GM12878 (cell line): ENCODE measurements around the gene SGCD. TPM values are rescaled to one million over a fixed set of nuclear protein-coding genes. Genes with fewer than 3 reads are reported as not detected.

Source experiments
- ATAC-seq: fragments of 200-7000 bp; cut with Tn5 transposase; 3 replicates; pipeline ENCODE4 v1.9.1; 2020; ENCODE audit warnings: mild to moderate bottlenecking, moderate library complexity
- BruUV-seq: library from RNA; stranded (reverse); fragments of 400-500 nt; replicated peaks from 2 replicates; lab custom pipeline; 2021; lab: Mats Ljungman, UMichigan
- CTCF ChIA-PET: fragments of 300-600 bp; sonication (Branson Sonifier 250); formaldehyde crosslinking; extraction: SDS; loops from one replicate; lab custom pipeline; 2021; ENCODE audit warnings: inconsistent platforms; lab: Yijun Ruan, JAX
- POLR2A ChIA-PET: fragments of 350-600 bp; formaldehyde crosslinking; extraction: SDS; loops from one replicate; lab custom pipeline; 2021; ENCODE audit warnings: inconsistent platforms; lab: Charles Lee
- RAD21 ChIA-PET: fragments of 300-600 bp; sonication (Branson Sonifier 250); formaldehyde crosslinking; loops from one replicate; lab custom pipeline; 2023; ENCODE audit warnings: antibody characterized with exemption; ENCODE audit not compliant: unreplicated experiment; lab: Charles Lee
- SMC1A ChIA-PET: fragments of 300-600 bp; sonication (Branson Sonifier 250); formaldehyde crosslinking; loops from one replicate; lab custom pipeline; 2023; ENCODE audit not compliant: unreplicated experiment, uncharacterized antibody; lab: Charles Lee
- DNase-seq: peaks from one replicate; pipeline ENCODE4 v3.0.0-alpha.2; 2011; ENCODE audit warnings: low read depth, low spot score
- FAIRE-seq: peaks from 3 replicates; lab custom pipeline; 2011; peaks lifted over from hg19 to GRCh38; lab: Jason Lieb, UNC
- H2AFZ ChIP-seq: 2 replicates; pipeline ENCODE4 v1.6.0; 2011; ENCODE audit warnings: low read depth, low read length, control low read depth; ENCODE audit not compliant: control insufficient read depth
- H3K27ac ChIP-seq: 2 replicates; pipeline ENCODE4 v1.5.1; 2011; ENCODE audit warnings: control low read depth; ENCODE audit not compliant: control insufficient read depth, insufficient read depth
- H3K27me3 ChIP-seq, 2 experiments: replicated peaks in 1 of 2; 2 replicates each; pipeline versions ENCODE4 v1.6.0 to v1.6.1; 2011; ENCODE audit warnings: low read length in 1 of 2; ENCODE audit not compliant: control insufficient read depth in 2 of 2, insufficient read depth in 2 of 2
- H3K36me3 ChIP-seq, 2 experiments: 2 replicates each; pipeline ENCODE4 v1.5.1; 2011; ENCODE audit warnings: low read length in 1 of 2; ENCODE audit not compliant: control insufficient read depth in 2 of 2, insufficient read depth in 2 of 2
- H3K4me1 ChIP-seq: 2 replicates; pipeline ENCODE4 v1.6.1; 2011; ENCODE audit warnings: mild to moderate bottlenecking, low read length, moderate library complexity, mixed read lengths; ENCODE audit not compliant: control insufficient read depth, insufficient read depth
- H3K4me2 ChIP-seq: 2 replicates; pipeline ENCODE4 v1.6.0; 2011; ENCODE audit warnings: control low read depth; ENCODE audit not compliant: control insufficient read depth, insufficient read depth
- H3K4me3 ChIP-seq: fragments of 200-600 bp; sonication (generic); 2 replicates; pipeline ENCODE4 v1.5.1; 2016
- H3K79me2 ChIP-seq: 2 replicates; pipeline ENCODE4 v1.6.0; 2011; ENCODE audit warnings: low read length; ENCODE audit not compliant: control insufficient read depth, insufficient read depth
- H3K9ac ChIP-seq: 2 replicates; pipeline ENCODE4 v1.8.0; 2011; ENCODE audit warnings: low read length, control low read depth, mixed read lengths; ENCODE audit not compliant: control insufficient read depth, insufficient read depth
- H3K9me3 ChIP-seq: replicated peaks from 3 replicates; pipeline ENCODE4 v1.5.1; 2011; ENCODE audit warnings: mild to moderate bottlenecking, low read length; ENCODE audit not compliant: control insufficient read depth, insufficient read depth
- H4K20me1 ChIP-seq: 2 replicates; pipeline ENCODE4 v1.6.0; 2011; ENCODE audit not compliant: control insufficient read depth, insufficient read depth
- CREB1 ChIP-seq: IDR thresholded peaks from 2 replicates; pipeline ENCODE4 v1.6.1; 2012; ENCODE audit warnings: low read depth, mild to moderate bottlenecking, inconsistent platforms
- POLR2AphosphoS5 ChIP-seq: IDR thresholded peaks from 2 replicates; pipeline ENCODE4 v1.6.1; 2011; ENCODE audit warnings: mild to moderate bottlenecking, low read length, inconsistent platforms
- in situ Hi-C: fragments of 300-500 bp; cut with MboI; formaldehyde crosslinking; loops from 9 replicates; pipeline ENCODE4 v1.14.3; 2018; ENCODE audit warnings: mixed read lengths
- intact Hi-C: fragments of 100-400 bp; cut with micrococcal nuclease; formaldehyde crosslinking; loops from one replicate; pipeline ENCODE4 v1.14.2; 2022; ENCODE audit not compliant: unreplicated experiment
- polyA plus RNA-seq, 11 experiments: library from polyadenylated mRNA; depleted of rRNA in 4 of 11; unstranded in 6 of 11; stranded (reverse) in 5 of 11; fragments of >200 nt; fragmentation: Nextera tagmentation in 4 of 11; fragmentation: Illumina TruSeq in 1 of 11; extraction: Ambion mirVana in 4 of 11; extraction: Trizol in 1 of 11; gene quantifications; 1 replicate in 1 of 11; 2 replicates in 10 of 11; pipeline versions ENCODE4 v1.2.1 to v1.2.3, GENCODE V29; 2011 to 2016; ENCODE audit warnings: inconsistent platforms in 2 of 11, missing spikeins in 2 of 11, low read depth in 1 of 11
- total RNA-seq, 4 experiments: library from RNA; depleted of rRNA in 3 of 4; stranded (reverse); fragments of >200 nt in 3 of 4; fragmentation: Illumina TruSeq in 1 of 4; extraction: Trizol in 1 of 4; gene quantifications; 2 replicates each; pipeline versions ENCODE4 v1.2.1 to v1.2.3, GENCODE V29; 2013 to 2021
- TF ChIP-seq, protein P1 (sequence below): fragments of 450-650 bp; IDR thresholded peaks from 2 replicates; pipeline ENCODE4 v1.6.1; 2017; ENCODE audit warnings: mild to moderate bottlenecking, low read depth, inconsistent platforms; ENCODE audit not compliant: poor library complexity, severe bottlenecking
- TF ChIP-seq, protein P2 (sequence below): IDR thresholded peaks from 2 replicates; pipeline ENCODE4 v1.6.1; 2011; ENCODE audit warnings: borderline replicate concordance, low read depth, mild to moderate bottlenecking, moderate library complexity, mixed read lengths, low read length; ENCODE audit not compliant: insufficient read depth; ENCODE audit errors: extremely low read length
- TF ChIP-seq, protein P3 (sequence below): fragments of 450-650 bp; conservative IDR thresholded peaks from 2 replicates; pipeline ENCODE4 v1.6.1; 2017; ENCODE audit warnings: mild to moderate bottlenecking, moderate library complexity
- TF ChIP-seq, protein P4 (sequence below): IDR thresholded peaks from 2 replicates; pipeline ENCODE4 v1.6.1; 2011; ENCODE audit warnings: borderline replicate concordance, low read depth, mild to moderate bottlenecking, moderate library complexity, low read length; ENCODE audit not compliant: insufficient read depth, poor library complexity, severe bottlenecking

The SGCD gene
- total and polyA plus RNA-seq, 10 of the 15 experiments (the other 5 are each of a cell fraction or from before 2014, with no cell fraction given), result 0.06 TPM; not detected in 9

DNA sequence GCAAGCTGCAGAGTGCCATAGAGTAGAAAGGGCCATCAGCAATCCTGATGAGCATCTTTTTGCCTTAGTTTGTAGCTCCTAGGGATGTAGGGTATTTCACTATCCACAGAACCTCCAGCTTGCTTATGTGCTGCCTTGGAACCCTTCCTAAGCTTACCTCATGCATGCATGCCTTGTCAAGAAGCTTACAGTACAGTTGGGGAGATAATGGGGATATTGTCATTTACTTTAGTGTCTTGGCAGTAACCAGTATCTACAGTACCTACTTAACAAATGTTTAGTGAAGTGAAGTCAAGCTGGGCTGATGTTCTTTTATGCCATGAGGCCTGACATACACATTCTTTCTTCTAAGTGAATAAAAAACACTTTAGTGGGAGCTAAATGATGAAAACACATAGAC is 358.5 kb downstream of the SGCD start:
- ATAC-seq, result no peak

More for the DNA sequence above, 358.5 kb downstream of the SGCD start:
- Histone ChIP-seq H3K36me3 (no peaks in the 10 kb centered on the region), H2AFZ (no peak overlapping the region), H3K4me1 (no peaks in the 10 kb centered on the region), H3K27ac (no peak overlapping the region), H3K79me2 (no peaks in the 10 kb centered on the region), H3K4me3 (no peak overlapping the region), H4K20me1 (no peaks in the 10 kb centered on the region), H3K4me2 (no peak overlapping the region), H3K9ac (no peak overlapping the region), H3K27me3 (peaks cover 3 to 4% of the 10 kb centered on the region in 2 experiments; a peak in 2 of 4 replicates), H3K9me3 (no peaks in the 10 kb centered on the region)
- intact Hi-C loops, result no loop called here
- no peak for FAIRE-seq
- CTCF ChIA-PET, result interaction anchor here (1.2 kb wide), 1 partner anchor 446 kb away, joined by 5 read pairs; no protein-coding TSS in a partner anchor
- no TSS peak for BruUV-seq
- DNase-seq, result no peak
- in situ Hi-C loops, result no loop called here
- TF ChIP-seq, protein P1, sequence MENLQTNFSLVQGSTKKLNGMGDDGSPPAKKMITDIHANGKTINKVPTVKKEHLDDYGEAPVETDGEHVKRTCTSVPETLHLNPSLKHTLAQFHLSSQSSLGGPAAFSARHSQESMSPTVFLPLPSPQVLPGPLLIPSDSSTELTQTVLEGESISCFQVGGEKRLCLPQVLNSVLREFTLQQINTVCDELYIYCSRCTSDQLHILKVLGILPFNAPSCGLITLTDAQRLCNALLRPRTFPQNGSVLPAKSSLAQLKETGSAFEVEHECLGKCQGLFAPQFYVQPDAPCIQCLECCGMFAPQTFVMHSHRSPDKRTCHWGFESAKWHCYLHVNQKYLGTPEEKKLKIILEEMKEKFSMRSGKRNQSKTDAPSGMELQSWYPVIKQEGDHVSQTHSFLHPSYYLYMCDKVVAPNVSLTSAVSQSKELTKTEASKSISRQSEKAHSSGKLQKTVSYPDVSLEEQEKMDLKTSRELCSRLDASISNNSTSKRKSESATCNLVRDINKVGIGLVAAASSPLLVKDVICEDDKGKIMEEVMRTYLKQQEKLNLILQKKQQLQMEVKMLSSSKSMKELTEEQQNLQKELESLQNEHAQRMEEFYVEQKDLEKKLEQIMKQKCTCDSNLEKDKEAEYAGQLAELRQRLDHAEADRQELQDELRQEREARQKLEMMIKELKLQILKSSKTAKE, result no peak
- TF ChIP-seq, protein P2, sequence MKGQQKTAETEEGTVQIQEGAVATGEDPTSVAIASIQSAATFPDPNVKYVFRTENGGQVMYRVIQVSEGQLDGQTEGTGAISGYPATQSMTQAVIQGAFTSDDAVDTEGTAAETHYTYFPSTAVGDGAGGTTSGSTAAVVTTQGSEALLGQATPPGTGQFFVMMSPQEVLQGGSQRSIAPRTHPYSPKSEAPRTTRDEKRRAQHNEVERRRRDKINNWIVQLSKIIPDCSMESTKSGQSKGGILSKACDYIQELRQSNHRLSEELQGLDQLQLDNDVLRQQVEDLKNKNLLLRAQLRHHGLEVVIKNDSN, result no peak
- TF ChIP-seq, protein P3, sequence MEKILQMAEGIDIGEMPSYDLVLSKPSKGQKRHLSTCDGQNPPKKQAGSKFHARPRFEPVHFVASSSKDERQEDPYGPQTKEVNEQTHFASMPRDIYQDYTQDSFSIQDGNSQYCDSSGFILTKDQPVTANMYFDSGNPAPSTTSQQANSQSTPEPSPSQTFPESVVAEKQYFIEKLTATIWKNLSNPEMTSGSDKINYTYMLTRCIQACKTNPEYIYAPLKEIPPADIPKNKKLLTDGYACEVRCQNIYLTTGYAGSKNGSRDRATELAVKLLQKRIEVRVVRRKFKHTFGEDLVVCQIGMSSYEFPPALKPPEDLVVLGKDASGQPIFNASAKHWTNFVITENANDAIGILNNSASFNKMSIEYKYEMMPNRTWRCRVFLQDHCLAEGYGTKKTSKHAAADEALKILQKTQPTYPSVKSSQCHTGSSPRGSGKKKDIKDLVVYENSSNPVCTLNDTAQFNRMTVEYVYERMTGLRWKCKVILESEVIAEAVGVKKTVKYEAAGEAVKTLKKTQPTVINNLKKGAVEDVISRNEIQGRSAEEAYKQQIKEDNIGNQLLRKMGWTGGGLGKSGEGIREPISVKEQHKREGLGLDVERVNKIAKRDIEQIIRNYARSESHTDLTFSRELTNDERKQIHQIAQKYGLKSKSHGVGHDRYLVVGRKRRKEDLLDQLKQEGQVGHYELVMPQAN, result no peak
- TF ChIP-seq, protein P4, sequence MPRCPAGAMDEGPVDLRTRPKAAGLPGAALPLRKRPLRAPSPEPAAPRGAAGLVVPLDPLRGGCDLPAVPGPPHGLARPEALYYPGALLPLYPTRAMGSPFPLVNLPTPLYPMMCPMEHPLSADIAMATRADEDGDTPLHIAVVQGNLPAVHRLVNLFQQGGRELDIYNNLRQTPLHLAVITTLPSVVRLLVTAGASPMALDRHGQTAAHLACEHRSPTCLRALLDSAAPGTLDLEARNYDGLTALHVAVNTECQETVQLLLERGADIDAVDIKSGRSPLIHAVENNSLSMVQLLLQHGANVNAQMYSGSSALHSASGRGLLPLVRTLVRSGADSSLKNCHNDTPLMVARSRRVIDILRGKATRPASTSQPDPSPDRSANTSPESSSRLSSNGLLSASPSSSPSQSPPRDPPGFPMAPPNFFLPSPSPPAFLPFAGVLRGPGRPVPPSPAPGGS, result no peak
- TF ChIP-seq POLR2AphosphoS5, result no peak
- TF ChIP-seq CREB1, result no peak
- SMC1A ChIA-PET, result interaction anchor here (2.0 kb wide), 1 partner anchor 340 kb away, joined by 7 read pairs; no protein-coding TSS in a partner anchor
- POLR2A ChIA-PET, result interaction anchor here (0.6 kb wide), 1 partner anchor 24 kb away, joined by 3 read pairs; no protein-coding TSS in a partner anchor
- RAD21 ChIA-PET, result no interaction called here
